GM18858 (cell line): ENCODE results near the gene TMPRSS5.

Source experiments
- ATAC-seq: cut with Tn5 transposase; IDR thresholded peaks from one replicate; pipeline ENCODE4 v1.9.1; 2021; ENCODE audit not compliant: unreplicated experiment

TMPRSS5 gene

DNA sequence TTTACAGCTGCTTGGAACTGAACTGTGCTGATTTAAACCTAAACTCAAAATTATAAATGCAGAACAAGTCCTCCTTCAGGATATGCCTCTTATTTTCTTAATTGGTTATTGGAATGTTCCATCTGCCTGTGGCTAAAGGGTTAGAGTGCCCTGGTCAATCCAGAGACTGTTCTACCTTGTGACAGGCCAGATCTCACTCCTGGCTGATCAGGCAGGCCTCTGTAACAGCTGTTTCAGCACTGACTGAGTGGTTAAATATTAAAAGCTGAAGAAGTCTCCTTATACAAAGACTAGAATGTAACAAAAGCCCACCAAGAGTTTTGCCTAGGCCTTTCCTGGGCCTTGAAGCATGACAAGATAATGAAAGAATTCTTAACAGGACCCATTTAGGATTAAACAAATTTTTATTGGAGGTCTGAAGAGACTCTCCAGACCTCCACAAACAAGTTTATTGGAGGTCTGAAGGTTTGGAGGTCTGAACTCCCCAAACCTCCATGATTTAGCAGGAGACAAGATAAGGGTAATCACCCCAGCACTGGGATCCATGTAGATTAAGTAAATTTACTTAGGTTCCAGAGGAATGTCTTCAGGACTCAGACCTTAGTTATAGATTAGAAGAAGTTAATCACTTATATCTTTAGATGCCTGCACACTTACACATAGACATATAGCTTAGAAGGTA lies 35.8 kb downstream of the TMPRSS5 start:
- no peak for ATAC-seq

DNA sequence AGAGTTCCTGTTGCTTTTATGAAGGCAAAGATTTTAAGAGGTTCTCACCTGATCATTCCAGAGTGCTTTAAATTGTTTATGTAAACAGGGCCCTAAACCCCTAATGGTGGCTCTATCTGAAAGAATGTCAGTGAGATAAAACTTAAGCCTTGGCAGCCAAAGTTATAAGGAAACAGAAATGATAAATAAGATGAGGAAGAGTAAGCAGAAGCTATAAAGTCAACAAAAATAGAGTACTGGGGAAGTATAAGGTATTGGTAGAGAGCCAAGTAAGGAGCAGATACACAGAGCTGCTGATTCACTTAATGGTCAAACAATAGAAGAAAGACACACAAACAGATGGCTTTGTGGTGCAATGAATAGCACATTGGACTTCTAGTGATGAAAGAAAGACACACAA lies 37.9 kb downstream of the TMPRSS5 start:
- ATAC-seq, result no peak

- ATAC-seq, result no peak
These were observed 38.3 kb downstream of the TMPRSS5 start for GRCh38 chr11:113667801-113668200.

DNA sequence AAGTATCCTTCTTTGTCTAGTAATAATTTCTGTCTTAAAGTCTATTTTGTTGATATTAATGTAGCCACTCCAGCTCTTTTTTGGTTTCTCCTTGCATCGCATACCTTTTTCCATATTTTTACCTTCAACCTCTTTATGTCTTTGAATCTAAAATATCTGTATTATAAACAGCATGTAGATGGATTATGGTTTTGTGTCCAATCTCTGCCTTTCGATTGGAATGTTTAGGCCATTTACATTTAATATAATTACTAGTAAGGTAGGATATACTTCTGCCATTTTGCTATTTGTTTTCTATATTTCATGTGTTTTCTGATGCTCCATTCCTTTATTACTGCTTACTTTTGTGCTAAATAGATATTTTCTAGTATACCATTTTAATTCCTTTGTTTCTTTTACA lies 39.5 kb downstream of the TMPRSS5 start:
- ATAC-seq, result no peak

- no peak for ATAC-seq
These were observed 41.0 kb downstream of the TMPRSS5 start for GRCh38 chr11:113664981-113665710.

GRCh38 chr11:113664069-113664980 lies 41.8 kb downstream of the TMPRSS5 start:
- ATAC-seq, result no peak

DNA sequence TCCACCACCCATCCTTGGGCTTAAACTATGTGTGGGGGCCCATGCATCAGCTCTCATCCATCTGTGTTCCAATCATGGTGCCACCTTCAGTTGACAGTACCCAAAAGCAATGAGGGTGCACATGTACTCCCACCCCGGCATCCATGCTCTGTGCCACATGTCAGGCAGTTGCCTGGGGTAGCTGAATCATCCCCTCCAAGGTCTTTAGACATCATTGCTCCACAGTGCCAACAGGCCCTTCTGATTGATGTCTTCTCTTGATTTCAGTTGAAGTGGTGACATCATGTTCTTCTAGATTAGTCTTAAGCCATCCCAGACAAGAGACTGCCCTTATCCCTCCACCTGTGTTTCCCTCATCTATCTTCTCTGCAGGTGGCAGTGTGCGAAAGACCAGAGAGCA lies 42.5 kb downstream of the TMPRSS5 start:
- ATAC-seq, result no peak

DNA sequence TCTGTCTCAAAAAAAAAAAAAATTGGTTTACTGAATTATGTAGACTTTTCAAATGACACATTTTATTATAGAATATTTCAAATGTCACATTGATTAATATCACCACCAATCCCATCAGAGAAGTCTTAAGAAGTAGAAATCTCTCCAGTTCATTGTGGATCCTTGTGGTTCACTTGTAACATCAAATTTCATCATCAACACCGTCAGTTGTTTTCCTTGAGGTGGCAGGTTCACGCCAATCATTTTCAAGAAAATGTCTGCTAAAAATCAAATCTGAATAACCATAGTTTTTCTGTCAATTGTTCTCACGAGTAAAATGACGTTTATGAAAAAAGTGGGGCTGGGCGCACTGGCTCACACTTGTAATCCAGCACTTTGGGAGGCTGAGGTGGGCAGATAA lies 50.3 kb downstream of the TMPRSS5 start:
- no peak for ATAC-seq

DNA sequence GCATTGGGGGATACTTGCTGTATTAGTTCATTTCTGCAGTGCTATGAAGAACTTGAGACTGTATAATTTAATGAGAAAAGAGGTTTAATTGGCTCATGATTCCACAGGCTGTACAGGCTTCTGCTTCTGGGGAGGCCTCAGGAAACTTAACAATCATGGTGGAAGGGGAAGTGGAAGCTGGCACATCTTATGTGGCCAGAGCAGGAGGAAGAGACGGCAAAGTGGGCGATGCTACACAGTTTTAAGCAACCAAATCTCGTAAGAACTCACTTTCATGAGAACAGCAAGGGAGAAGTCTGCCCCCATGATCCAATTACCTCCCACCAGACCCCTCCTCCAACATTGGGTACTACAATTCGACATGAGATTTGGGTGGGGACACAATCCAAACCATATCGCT lies 55.1 kb downstream of the TMPRSS5 start:
- no peak for ATAC-seq

GRCh38 chr11:113649311-113649710 lies 56.8 kb downstream of the TMPRSS5 start:
- ATAC-seq, result no peak

GRCh38 chr11:113647856-113648255 lies 58.3 kb downstream of the TMPRSS5 start:
- ATAC-seq, result no peak

- ATAC-seq, result no peak
These were observed 59.0 kb downstream of the TMPRSS5 start for GRCh38 chr11:113647108-113647507.

DNA sequence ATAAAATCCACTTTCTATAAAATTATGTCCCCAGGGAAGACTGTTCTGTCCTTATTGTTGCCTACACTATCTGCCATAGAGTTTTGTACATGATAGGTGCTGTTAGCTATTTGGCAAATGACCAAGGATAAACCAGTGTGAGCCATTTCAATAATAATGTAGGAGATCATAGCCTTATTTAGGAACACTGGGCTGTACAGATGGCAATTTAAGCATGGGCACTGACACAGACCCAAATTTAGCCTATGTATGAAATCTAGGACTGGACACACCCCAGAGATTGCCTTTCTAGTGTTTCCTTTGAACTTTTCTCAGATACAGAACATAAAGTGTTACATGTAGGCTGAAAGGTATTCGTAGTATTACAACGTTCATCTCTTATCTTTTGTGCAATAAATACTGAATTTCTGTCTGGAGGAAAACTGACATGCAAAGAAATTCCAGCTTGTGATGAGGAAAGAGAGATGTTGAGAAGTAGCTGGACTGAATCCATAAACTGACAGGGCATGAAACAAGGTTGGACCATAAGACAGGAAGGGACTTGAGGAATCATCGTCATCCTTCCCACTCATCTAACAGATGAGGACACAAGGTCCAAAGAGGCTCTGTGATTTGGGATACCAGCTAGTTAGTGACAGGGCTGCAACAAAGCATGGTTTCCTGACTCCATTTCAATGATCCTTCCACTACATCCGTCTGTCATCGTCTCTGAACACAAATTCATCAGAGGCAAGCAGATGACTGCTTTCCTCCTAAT lies 60.3 kb downstream of the TMPRSS5 start:
- no peak for ATAC-seq

DNA sequence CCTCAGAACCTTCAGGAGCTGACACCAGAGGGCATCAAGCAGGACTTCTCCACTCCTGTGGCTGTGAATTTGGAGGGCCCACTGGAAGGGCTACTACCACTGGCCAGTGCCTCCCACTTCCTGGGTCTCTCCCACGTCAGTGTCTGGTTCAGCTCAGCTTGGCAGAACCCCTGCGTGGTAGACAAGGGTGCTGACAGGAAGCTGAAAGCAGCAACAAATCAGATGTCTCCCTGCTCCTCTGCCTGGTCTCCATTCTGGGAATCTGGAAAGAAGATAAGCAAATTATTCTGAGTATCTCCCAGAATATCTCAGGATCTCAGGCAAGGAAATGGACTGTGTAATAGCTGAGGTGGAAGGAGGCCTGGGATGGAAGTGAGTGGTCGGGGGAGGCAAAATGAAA lies 61.5 kb downstream of the TMPRSS5 start:
- no peak for ATAC-seq

GRCh38 chr11:113643701-113644100 lies 62.4 kb downstream of the TMPRSS5 start:
- ATAC-seq, result no peak

DNA sequence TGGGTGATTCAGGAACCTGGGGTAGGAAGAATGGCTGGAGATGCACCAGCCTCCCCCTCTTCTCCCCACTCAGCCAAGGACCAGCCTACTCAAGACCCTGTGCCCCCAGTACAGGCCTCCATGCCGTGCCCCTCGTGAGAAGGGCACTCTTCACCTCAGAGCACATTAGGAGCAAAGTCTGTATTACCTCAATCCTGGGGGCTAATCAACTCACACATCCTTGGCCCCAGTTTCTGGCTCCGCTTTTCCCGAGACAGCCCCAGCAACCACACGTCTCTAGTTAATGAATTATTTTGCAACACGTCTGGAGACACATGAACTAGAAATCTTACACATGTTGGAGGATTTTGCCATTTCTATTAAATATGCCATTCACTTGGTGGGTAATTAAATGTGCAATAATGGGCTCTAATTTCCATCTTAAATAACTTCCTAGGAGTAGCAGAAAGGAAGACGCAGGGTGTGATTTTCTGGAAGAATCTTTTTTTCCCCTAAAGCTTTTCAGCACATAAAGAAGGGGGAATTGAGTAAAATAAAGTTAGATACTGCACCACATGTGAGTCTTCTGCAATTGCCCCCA lies 63.0 kb downstream of the TMPRSS5 start:
- ATAC-seq, result no peak

- ATAC-seq, result no peak
These were observed 64.0 kb downstream of the TMPRSS5 start for GRCh38 chr11:113642090-113642489.

DNA sequence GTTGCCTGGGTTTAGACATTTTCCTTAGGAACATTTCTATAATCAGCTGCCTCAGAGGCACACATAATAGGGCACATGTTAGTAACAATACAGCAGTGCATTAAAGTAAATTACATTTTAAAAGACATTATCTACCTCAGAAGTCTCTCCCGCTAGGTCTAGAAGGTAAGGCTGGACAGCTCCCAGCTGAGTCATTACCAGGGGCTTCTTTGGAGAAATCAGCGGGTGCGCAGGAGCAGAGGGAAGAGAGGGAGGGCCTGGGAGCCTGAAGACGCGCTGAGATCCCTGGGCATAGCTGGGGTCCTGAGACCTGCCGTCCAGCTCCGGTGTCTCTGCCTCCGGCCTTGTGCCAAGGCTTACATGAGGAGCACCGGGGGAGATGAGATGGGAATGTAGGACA lies 67.7 kb downstream of the TMPRSS5 start:
- no peak for ATAC-seq

GRCh38 chr11:113637636-113638035 lies 68.5 kb downstream of the TMPRSS5 start:
- ATAC-seq, result no peak
